ENCODE results near the gene NUBP2.

The NUBP2 gene

GRCh38 chr16:1772362-1772907, 10.3 kb upstream of the NUBP2 start, which contains the start of gene EME2:
TSS of gene EME2 (plus strand) at chr16:1772810. CDS start at chr16:1773228, 418 bp downstream.
- peak in 1 of 2 donors; percentile 37 for DNase-seq (ENCODE audit: low read depth in 2 of 2)

- peak; percentile 56 to 72 for DNase-seq (ENCODE audit: low read depth in 2 of 2)
These were observed 9.7 kb upstream of the NUBP2 start, which contains the start of gene MRPS34 for GRCh38 chr16:1772908-1773702. TSS of gene MRPS34 (minus strand) at chr16:1773134. CDS start at chr16:1773119, 15 bp downstream.

- DNase-seq (ENCODE audit: low read depth in 2 of 2): no peak
These were observed 8.9 kb upstream of the NUBP2 start for GRCh38 chr16:1773703-1774447.

GRCh38 chr16:1774448-1774780, 8.3 kb upstream of the NUBP2 start:
- no peak for DNase-seq (ENCODE audit: low read depth in 2 of 2)

GRCh38 chr16:1775006-1775845, 7.5 kb upstream of the NUBP2 start:
- no peak for DNase-seq (ENCODE audit: low read depth in 2 of 2)

- no peak for DNase-seq (ENCODE audit: low read depth in 2 of 2)
These were observed 6.7 kb upstream of the NUBP2 start for GRCh38 chr16:1775846-1776671.

GRCh38 chr16:1776672-1776955, 6.1 kb upstream of the NUBP2 start:
- no peak for DNase-seq (ENCODE audit: low read depth in 2 of 2)

GRCh38 chr16:1776991-1777374, 5.8 kb upstream of the NUBP2 start:
- no peak for DNase-seq (ENCODE audit: low read depth in 2 of 2)

GRCh38 chr16:1777375-1778199, 5.2 kb upstream of the NUBP2 start:
- no peak for DNase-seq (ENCODE audit: low read depth in 2 of 2)

- no peak for DNase-seq (ENCODE audit: low read depth in 2 of 2)
These were observed 4.3 kb upstream of the NUBP2 start for GRCh38 chr16:1778200-1779179.

GRCh38 chr16:1779234-1779701, 3.5 kb upstream of the NUBP2 start:
- no peak for DNase-seq (ENCODE audit: low read depth in 2 of 2)

GRCh38 chr16:1779741-1780676, 2.8 kb upstream of the NUBP2 start:
- DNase-seq (ENCODE audit: low read depth in 2 of 2): no peak

- DNase-seq (ENCODE audit: low read depth in 2 of 2): no peak
These were observed 2.1 kb upstream of the NUBP2 start for GRCh38 chr16:1780677-1781072.

- no peak for DNase-seq (ENCODE audit: low read depth in 2 of 2)
These were observed 1.5 kb upstream of the NUBP2 start for GRCh38 chr16:1781254-1781653.

GRCh38 chr16:1781758-1782407, 877 bp upstream of the NUBP2 start:
- no peak for DNase-seq (ENCODE audit: low read depth in 2 of 2)

- DNase-seq (ENCODE audit: low read depth in 2 of 2): no peak
These were observed 2.5 kb downstream of the NUBP2 start for GRCh38 chr16:1784977-1785845.

- DNase-seq (ENCODE audit: low read depth in 2 of 2): no peak
These were observed 3.0 kb downstream of the NUBP2 start for GRCh38 chr16:1785846-1786170.
